Liver (tissue), 9 donors: ENCODE measurements around the gene C2orf76. TPM values are rescaled to one million over a fixed set of nuclear protein-coding genes. Genes with fewer than 3 reads are reported as not detected.

ENCODE experiments used
- DNase-seq: peaks from one replicate; pipeline ENCODE4 v3.0.0-alpha.2; 2017; ENCODE audit warnings: low spot score
- H3K27ac ChIP-seq, 2 donors: one replicate each; pipeline ENCODE4 v1.7.0; 2013; ENCODE audit warnings: inconsistent platforms in 2 of 2, low read length in 2 of 2, control low read depth in 1 of 2, low read depth in 1 of 2, mild to moderate bottlenecking in 1 of 2
- H3K27me3 ChIP-seq, 4 donors: one replicate each; pipeline versions ENCODE4 v1.6.1 to v1.7.0; 2013; ENCODE audit warnings: low read length in 3 of 4, inconsistent platforms in 1 of 4, mild to moderate bottlenecking in 1 of 4, moderate library complexity in 1 of 4; ENCODE audit not compliant: control insufficient read depth in 4 of 4, insufficient read depth in 4 of 4
- H3K36me3 ChIP-seq, 4 donors: one replicate each; pipeline versions ENCODE4 v1.6.1 to v1.7.0; 2013; ENCODE audit warnings: low read length in 3 of 4, mild to moderate bottlenecking in 3 of 4, low read depth in 1 of 4, moderate library complexity in 1 of 4; ENCODE audit not compliant: control insufficient read depth in 4 of 4, insufficient read depth in 3 of 4
- H3K4me1 ChIP-seq, 4 donors: one replicate each; pipeline versions ENCODE4 v1.6.1 to v1.7.0; 2013; ENCODE audit warnings: low read length in 3 of 4, mild to moderate bottlenecking in 3 of 4, moderate library complexity in 1 of 4; ENCODE audit not compliant: control insufficient read depth in 4 of 4, insufficient read depth in 4 of 4
- H3K4me3 ChIP-seq, 3 donors: one replicate each; pipeline versions ENCODE4 v1.6.1 to v1.7.0; 2013; ENCODE audit warnings: low read length in 3 of 3, control low read depth in 1 of 3, low read depth in 1 of 3, mild to moderate bottlenecking in 1 of 3
- H3K9ac ChIP-seq, 2 donors: one replicate each; pipeline ENCODE4 v1.7.0; 2013; ENCODE audit warnings: low read length in 2 of 2, mild to moderate bottlenecking in 2 of 2, moderate library complexity in 2 of 2, control low read depth in 1 of 2, low read depth in 1 of 2
- H3K9me3 ChIP-seq, 4 donors: one replicate each; pipeline versions ENCODE4 v1.6.1 to v1.7.0; 2013; ENCODE audit warnings: low read length in 3 of 4; ENCODE audit not compliant: control insufficient read depth in 4 of 4
- EGR1 ChIP-seq, 2 donors: IDR thresholded peaks; 2 replicates each; pipeline ENCODE4 v1.6.1; 2016 to 2018; ENCODE audit warnings: antibody characterized with exemption in 2 of 2, low read depth in 2 of 2
- FOXA1 ChIP-seq: IDR thresholded peaks from 2 replicates; pipeline ENCODE4 v1.6.1; 2016; ENCODE audit warnings: antibody characterized with exemption
- FOXA2 ChIP-seq: IDR thresholded peaks from 2 replicates; pipeline ENCODE4 v1.6.1; 2016; ENCODE audit warnings: antibody characterized with exemption
- GABPA ChIP-seq, 2 donors: IDR thresholded peaks in 1 of 2; conservative IDR thresholded peaks in 1 of 2; 2 replicates each; pipeline ENCODE4 v1.6.1; 2016; ENCODE audit warnings: antibody characterized with exemption in 2 of 2, mild to moderate bottlenecking in 1 of 2, moderate library complexity in 1 of 2
- HNF4A ChIP-seq, 2 donors: conservative IDR thresholded peaks; 2 replicates each; pipeline ENCODE4 v1.6.1; 2016; ENCODE audit warnings: antibody characterized with exemption in 2 of 2, mild to moderate bottlenecking in 2 of 2
- HNF4G ChIP-seq: IDR thresholded peaks from 2 replicates; pipeline ENCODE4 v1.6.1; 2016; ENCODE audit warnings: antibody characterized with exemption
- JUND ChIP-seq, 2 donors: IDR thresholded peaks; 2 replicates each; pipeline ENCODE4 v1.6.1; 2016; ENCODE audit warnings: antibody characterized with exemption in 2 of 2
- NR2F2 ChIP-seq: IDR thresholded peaks from 2 replicates; pipeline ENCODE4 v1.6.1; 2016; ENCODE audit warnings: antibody characterized with exemption
- RAD21 ChIP-seq, 2 donors: IDR thresholded peaks; 2 replicates each; pipeline ENCODE4 v1.6.1; 2016; ENCODE audit warnings: antibody characterized with exemption in 2 of 2, mild to moderate bottlenecking in 2 of 2
- RXRA ChIP-seq, 2 donors: IDR thresholded peaks; 2 replicates each; pipeline ENCODE4 v1.6.1; 2017 to 2018; ENCODE audit warnings: antibody characterized with exemption in 2 of 2, mild to moderate bottlenecking in 1 of 2
- SP1 ChIP-seq: IDR thresholded peaks from 2 replicates; pipeline ENCODE4 v1.6.1; 2018; ENCODE audit warnings: antibody characterized with exemption, mild to moderate bottlenecking
- TAF1 ChIP-seq: conservative IDR thresholded peaks from 2 replicates; pipeline ENCODE4 v1.6.1; 2016; ENCODE audit warnings: antibody characterized with exemption, mild to moderate bottlenecking
- YY1 ChIP-seq: IDR thresholded peaks from 2 replicates; pipeline ENCODE4 v1.6.1; 2016; ENCODE audit warnings: antibody characterized with exemption, mild to moderate bottlenecking
- WGBS: extraction: QIAGEN DNeasy Blood & Tissue Kit; methylation state at CpG from one replicate; pipeline ENCODE4 v1.1.7; 2013; 5-methylcytosine and 5-hydroxymethylcytosine counted together
- polyA plus RNA-seq, 2 donors: library from polyadenylated mRNA; stranded (reverse) in 1 of 2; unstranded in 1 of 2; fragments of 200-250 nt in 1 of 2; fragments of >200 nt in 1 of 2; fragmentation: Nextera tagmentation in 1 of 2; extraction: Ambion mirVana in 1 of 2; gene quantifications; one replicate each; pipeline versions ENCODE4 v1.2.1 to v1.2.3, GENCODE V29; 2013 to 2015
- total RNA-seq, 2 donors: library from RNA; depleted of rRNA; stranded (reverse); fragments of >200 nt; gene quantifications; one replicate each; pipeline ENCODE4 v1.2.3, GENCODE V29; 2014
- TF ChIP-seq, protein P1 (sequence below): IDR thresholded peaks from 2 replicates; pipeline ENCODE4 v1.6.1; 2016; ENCODE audit warnings: antibody characterized with exemption
- TF ChIP-seq, protein P2 (sequence below): fragments of 150-350 bp; IDR thresholded peaks from 2 replicates; pipeline ENCODE4 v1.5.1; 2017; ENCODE audit warnings: improper control_type of control experiment, low read depth, low read length; ENCODE audit not compliant: missing input control
- TF ChIP-seq, protein P3 (sequence below): IDR thresholded peaks from 2 replicates; pipeline ENCODE4 v1.6.1; 2016; ENCODE audit warnings: antibody characterized with exemption
- TF ChIP-seq, protein P4 (sequence below): IDR thresholded peaks from 2 replicates; pipeline ENCODE4 v1.6.1; 2016; ENCODE audit warnings: antibody characterized with exemption
- TF ChIP-seq, protein P5 (sequence below): IDR thresholded peaks from 2 replicates; pipeline ENCODE4 v1.6.1; 2016; ENCODE audit warnings: antibody characterized with exemption, mild to moderate bottlenecking
- donor health status: healthy.
- donor health status: healthy.
- donor health status: healthy.
- donor health status: healthy.
- donor health status: healthy.

The C2orf76 gene
- total and polyA plus RNA-seq, 4 donors: 2.7 to 6.3 (median 4.6) TPM

DNA sequence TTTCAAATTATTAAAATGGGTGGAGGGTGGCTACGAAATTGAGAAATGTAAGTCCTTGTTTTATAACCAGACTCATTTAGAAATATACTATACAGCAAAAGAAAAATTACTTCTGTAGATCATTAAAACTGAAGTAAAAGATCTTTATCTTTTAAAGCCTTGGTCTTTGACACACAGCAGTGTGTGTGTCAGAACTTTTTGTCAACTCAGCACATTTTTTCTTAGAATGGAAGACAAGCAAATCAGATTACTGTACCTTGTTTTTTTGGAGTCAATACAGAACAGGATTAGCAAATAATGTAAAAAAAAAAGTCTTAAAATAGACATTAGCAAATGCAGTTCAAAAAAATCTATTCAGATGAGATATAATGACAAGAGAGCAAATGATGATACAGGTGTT, 49.1 kb downstream of the C2orf76 start:
- WGBS: 95% methylated on average over 1 of the region's 1 CpG
- Histone ChIP-seq H3K4me3 (no peak overlapping the region), H3K9me3 (no peaks in the 10 kb centered on the region), H3K9ac (no peak overlapping the region), H3K27ac (no peak overlapping the region), H3K4me1 (peaks cover 0 to 4% (median 0%) of the 10 kb centered on the region in 4 donors), H3K27me3 (no peaks in the 10 kb centered on the region), H3K36me3 (no peaks in the 10 kb centered on the region)
- TF ChIP-seq FOXA2 (no peak), SP1 (no peak), YY1 (no peak), HNF4G (no peak), GABPA (IDR thresholded peaks at IDR 0.05 in 1 of 2, conservative IDR thresholded peaks at IDR 0.05 in 1 of 2) (no peak), RXRA (IDR thresholded peaks at IDR 0.05) (no peak), RAD21 (IDR thresholded peaks at IDR 0.05) (no peak), TAF1 (no peak), EGR1 (IDR thresholded peaks at IDR 0.05; ENCODE audit: low read depth in 2 of 2) (no peak), HNF4A (conservative IDR thresholded peaks at IDR 0.05) (no peak), JUND (IDR thresholded peaks at IDR 0.05) (no peak), FOXA1 (no peak), NR2F2 (no peak)
- TF ChIP-seq, protein P1, sequence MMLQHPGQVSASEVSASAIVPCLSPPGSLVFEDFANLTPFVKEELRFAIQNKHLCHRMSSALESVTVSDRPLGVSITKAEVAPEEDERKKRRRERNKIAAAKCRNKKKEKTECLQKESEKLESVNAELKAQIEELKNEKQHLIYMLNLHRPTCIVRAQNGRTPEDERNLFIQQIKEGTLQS: no peak
- TF ChIP-seq, protein P2, sequence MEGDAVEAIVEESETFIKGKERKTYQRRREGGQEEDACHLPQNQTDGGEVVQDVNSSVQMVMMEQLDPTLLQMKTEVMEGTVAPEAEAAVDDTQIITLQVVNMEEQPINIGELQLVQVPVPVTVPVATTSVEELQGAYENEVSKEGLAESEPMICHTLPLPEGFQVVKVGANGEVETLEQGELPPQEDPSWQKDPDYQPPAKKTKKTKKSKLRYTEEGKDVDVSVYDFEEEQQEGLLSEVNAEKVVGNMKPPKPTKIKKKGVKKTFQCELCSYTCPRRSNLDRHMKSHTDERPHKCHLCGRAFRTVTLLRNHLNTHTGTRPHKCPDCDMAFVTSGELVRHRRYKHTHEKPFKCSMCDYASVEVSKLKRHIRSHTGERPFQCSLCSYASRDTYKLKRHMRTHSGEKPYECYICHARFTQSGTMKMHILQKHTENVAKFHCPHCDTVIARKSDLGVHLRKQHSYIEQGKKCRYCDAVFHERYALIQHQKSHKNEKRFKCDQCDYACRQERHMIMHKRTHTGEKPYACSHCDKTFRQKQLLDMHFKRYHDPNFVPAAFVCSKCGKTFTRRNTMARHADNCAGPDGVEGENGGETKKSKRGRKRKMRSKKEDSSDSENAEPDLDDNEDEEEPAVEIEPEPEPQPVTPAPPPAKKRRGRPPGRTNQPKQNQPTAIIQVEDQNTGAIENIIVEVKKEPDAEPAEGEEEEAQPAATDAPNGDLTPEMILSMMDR: no peak
- TF ChIP-seq, protein P3, sequence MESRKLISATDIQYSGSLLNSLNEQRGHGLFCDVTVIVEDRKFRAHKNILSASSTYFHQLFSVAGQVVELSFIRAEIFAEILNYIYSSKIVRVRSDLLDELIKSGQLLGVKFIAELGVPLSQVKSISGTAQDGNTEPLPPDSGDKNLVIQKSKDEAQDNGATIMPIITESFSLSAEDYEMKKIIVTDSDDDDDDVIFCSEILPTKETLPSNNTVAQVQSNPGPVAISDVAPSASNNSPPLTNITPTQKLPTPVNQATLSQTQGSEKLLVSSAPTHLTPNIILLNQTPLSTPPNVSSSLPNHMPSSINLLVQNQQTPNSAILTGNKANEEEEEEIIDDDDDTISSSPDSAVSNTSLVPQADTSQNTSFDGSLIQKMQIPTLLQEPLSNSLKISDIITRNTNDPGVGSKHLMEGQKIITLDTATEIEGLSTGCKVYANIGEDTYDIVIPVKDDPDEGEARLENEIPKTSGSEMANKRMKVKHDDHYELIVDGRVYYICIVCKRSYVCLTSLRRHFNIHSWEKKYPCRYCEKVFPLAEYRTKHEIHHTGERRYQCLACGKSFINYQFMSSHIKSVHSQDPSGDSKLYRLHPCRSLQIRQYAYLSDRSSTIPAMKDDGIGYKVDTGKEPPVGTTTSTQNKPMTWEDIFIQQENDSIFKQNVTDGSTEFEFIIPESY: no peak
- TF ChIP-seq, protein P4, sequence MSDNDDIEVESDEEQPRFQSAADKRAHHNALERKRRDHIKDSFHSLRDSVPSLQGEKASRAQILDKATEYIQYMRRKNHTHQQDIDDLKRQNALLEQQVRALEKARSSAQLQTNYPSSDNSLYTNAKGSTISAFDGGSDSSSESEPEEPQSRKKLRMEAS: no peak
- TF ChIP-seq, protein P5, sequence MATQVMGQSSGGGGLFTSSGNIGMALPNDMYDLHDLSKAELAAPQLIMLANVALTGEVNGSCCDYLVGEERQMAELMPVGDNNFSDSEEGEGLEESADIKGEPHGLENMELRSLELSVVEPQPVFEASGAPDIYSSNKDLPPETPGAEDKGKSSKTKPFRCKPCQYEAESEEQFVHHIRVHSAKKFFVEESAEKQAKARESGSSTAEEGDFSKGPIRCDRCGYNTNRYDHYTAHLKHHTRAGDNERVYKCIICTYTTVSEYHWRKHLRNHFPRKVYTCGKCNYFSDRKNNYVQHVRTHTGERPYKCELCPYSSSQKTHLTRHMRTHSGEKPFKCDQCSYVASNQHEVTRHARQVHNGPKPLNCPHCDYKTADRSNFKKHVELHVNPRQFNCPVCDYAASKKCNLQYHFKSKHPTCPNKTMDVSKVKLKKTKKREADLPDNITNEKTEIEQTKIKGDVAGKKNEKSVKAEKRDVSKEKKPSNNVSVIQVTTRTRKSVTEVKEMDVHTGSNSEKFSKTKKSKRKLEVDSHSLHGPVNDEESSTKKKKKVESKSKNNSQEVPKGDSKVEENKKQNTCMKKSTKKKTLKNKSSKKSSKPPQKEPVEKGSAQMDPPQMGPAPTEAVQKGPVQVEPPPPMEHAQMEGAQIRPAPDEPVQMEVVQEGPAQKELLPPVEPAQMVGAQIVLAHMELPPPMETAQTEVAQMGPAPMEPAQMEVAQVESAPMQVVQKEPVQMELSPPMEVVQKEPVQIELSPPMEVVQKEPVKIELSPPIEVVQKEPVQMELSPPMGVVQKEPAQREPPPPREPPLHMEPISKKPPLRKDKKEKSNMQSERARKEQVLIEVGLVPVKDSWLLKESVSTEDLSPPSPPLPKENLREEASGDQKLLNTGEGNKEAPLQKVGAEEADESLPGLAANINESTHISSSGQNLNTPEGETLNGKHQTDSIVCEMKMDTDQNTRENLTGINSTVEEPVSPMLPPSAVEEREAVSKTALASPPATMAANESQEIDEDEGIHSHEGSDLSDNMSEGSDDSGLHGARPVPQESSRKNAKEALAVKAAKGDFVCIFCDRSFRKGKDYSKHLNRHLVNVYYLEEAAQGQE: no peak
- DNase-seq: no peak
